Measurements from ENCODE around the gene MARCHF3. TPM values are rescaled to one million over a fixed set of nuclear protein-coding genes. Genes with fewer than 3 reads are reported as not detected.
A peak's percentile ranks its signal among the peaks of the same experiment; 100 is the strongest.

MARCHF3 gene
- total RNA-seq, 1 donor from 2014 or later = 26.6 TPM

GRCh38 chr5:126998201-126998631 is 32.1 kb downstream of the MARCHF3 start:
- peak; percentile 64 for ATAC-seq (ENCODE audit: poor library complexity)
- intact Hi-C loops (cut with DNase I) = no loop called here
- DNase-seq = no peak

GRCh38 chr5:126995689-126996088 is 34.7 kb downstream of the MARCHF3 start:
- intact Hi-C loops (cut with DNase I) = no loop called here
- DNase-seq = no peak
- no peak for ATAC-seq (ENCODE audit: poor library complexity)

GRCh38 chr5:126995039-126995438 is 35.3 kb downstream of the MARCHF3 start:
- intact Hi-C loops (cut with DNase I) = no loop called here
- no peak for DNase-seq
- ATAC-seq (ENCODE audit: poor library complexity) = no peak

GRCh38 chr5:126994485-126994884 is 35.9 kb downstream of the MARCHF3 start:
- DNase-seq = no peak
- no peak for ATAC-seq (ENCODE audit: poor library complexity)
- intact Hi-C loops (cut with DNase I) = no loop called here

GRCh38 chr5:126988021-126988569 is 42.3 kb downstream of the MARCHF3 start:
- no peak for ATAC-seq (ENCODE audit: poor library complexity)
- DNase-seq = no peak
- intact Hi-C loops (cut with DNase I) = no loop called here

- intact Hi-C loops (cut with DNase I) = no loop called here
- no peak for ATAC-seq (ENCODE audit: poor library complexity)
- DNase-seq = no peak
These were observed 43.0 kb downstream of the MARCHF3 start for GRCh38 chr5:126987271-126987899.

- intact Hi-C loops (cut with DNase I) = no loop called here
- no peak for ATAC-seq (ENCODE audit: poor library complexity)
- DNase-seq = no peak
These were observed 45.7 kb downstream of the MARCHF3 start for GRCh38 chr5:126984632-126985031.

- no peak for ATAC-seq (ENCODE audit: poor library complexity)
- intact Hi-C loops (cut with DNase I) = no loop called here
- DNase-seq = no peak
These were observed 46.5 kb downstream of the MARCHF3 start for GRCh38 chr5:126983874-126984266.

GRCh38 chr5:126982926-126983873 is 47.2 kb downstream of the MARCHF3 start:
- intact Hi-C loops (cut with DNase I) = no loop called here
- DNase-seq (no peak), ATAC-seq (ENCODE audit: poor library complexity) (peak; percentile 87)

- ATAC-seq (ENCODE audit: poor library complexity) = no peak
- DNase-seq = no peak
- intact Hi-C loops (cut with DNase I) = no loop called here
These were observed 48.2 kb downstream of the MARCHF3 start for GRCh38 chr5:126982202-126982601.

GRCh38 chr5:126981701-126982100 is 48.7 kb downstream of the MARCHF3 start:
- DNase-seq (no peak), ATAC-seq (ENCODE audit: poor library complexity) (no peak)
- intact Hi-C loops (cut with DNase I) = no loop called here

- ATAC-seq (ENCODE audit: poor library complexity) (no peak), DNase-seq (no peak)
- intact Hi-C loops (cut with DNase I) = no loop called here
These were observed 49.1 kb downstream of the MARCHF3 start for GRCh38 chr5:126981222-126981621.

GRCh38 chr5:126978258-126978657 is 52.1 kb downstream of the MARCHF3 start:
- ATAC-seq (ENCODE audit: poor library complexity) = no peak
- intact Hi-C loops (cut with DNase I) = loop anchor here (10.0 kb wide), 1 partner anchor 47 kb away; no protein-coding TSS in a partner anchor
- no peak for DNase-seq

- intact Hi-C loops (cut with DNase I) = loop anchor here (10.0 kb wide), 1 partner anchor 48 kb away; no protein-coding TSS in a partner anchor
- ATAC-seq (ENCODE audit: poor library complexity) (no peak), DNase-seq (no peak)
These were observed 53.7 kb downstream of the MARCHF3 start for GRCh38 chr5:126976520-126977172.

- DNase-seq (no peak), ATAC-seq (ENCODE audit: poor library complexity) (no peak)
- intact Hi-C loops (cut with DNase I) = loop anchor here (10.0 kb wide), 1 partner anchor 49 kb away; no protein-coding TSS in a partner anchor
These were observed 54.6 kb downstream of the MARCHF3 start for GRCh38 chr5:126975796-126976195.

GRCh38 chr5:126973193-126973592 is 57.2 kb downstream of the MARCHF3 start:
- ATAC-seq (ENCODE audit: poor library complexity) = no peak
- intact Hi-C loops (cut with DNase I) = loop anchor here (10.0 kb wide), 1 partner anchor 52 kb away; no protein-coding TSS in a partner anchor
- DNase-seq = no peak

- DNase-seq (no peak), ATAC-seq (ENCODE audit: poor library complexity) (peak; percentile 14)
- intact Hi-C loops (cut with DNase I) = loop anchor here (10.0 kb wide), 1 partner anchor 53 kb away; no protein-coding TSS in a partner anchor
These were observed 58.1 kb downstream of the MARCHF3 start for GRCh38 chr5:126972062-126972895.

GRCh38 chr5:126971455-126972031 is 58.8 kb downstream of the MARCHF3 start:
- DNase-seq = no peak
- ATAC-seq (ENCODE audit: poor library complexity) = peak; percentile 71
- intact Hi-C loops (cut with DNase I) = loop anchor here (10.0 kb wide), 1 partner anchor 53 kb away; no protein-coding TSS in a partner anchor
